ENCODE results near the gene PICALM.

The PICALM gene

GRCh38 chr11:86021377-86021776 is 47.5 kb downstream of the PICALM start:
- Mint-ChIP-seq H3K4me3 (peak overlapping the region; percentile 51), H3K27ac (peak overlapping the region; percentile 76), H3K36me3 (ENCODE audit: low read depth) (peaks cover 93% of the 10 kb centered on the region), H3K9me3 (no peaks in the 10 kb centered on the region), H3K4me1 (ENCODE audit: low read depth) (peaks cover 39% of the 10 kb centered on the region), H3K27me3 (no peaks in the 10 kb centered on the region)
- intact Hi-C loops (cut with micrococcal nuclease) = no loop called here

DNA sequence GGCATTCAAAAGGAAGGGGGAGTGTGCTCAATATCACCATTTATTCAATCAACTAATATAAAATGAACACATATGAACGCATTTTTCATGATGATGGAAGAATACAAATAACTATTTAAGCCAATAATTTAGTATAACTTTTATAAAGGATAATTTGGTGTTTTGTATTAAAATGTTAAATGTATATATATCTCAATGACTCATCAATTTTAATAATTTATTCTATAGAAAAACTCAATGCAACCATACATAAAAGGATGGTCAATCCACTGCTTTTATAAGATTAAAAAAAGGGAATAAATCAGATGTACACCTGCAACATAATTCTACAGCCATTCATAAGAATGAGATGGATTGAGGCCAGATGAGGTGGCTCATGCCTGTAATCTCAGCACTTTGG is 50.6 kb downstream of the PICALM start:
- Mint-ChIP-seq H3K27ac (no peak overlapping the region), H3K9me3 (no peaks in the 10 kb centered on the region), H3K27me3 (no peaks in the 10 kb centered on the region), H3K4me1 (ENCODE audit: low read depth) (peaks cover 30% of the 10 kb centered on the region), H3K4me3 (no peak overlapping the region), H3K36me3 (ENCODE audit: low read depth) (peaks cover 91% of the 10 kb centered on the region)
- intact Hi-C loops (cut with micrococcal nuclease) = no loop called here

GRCh38 chr11:86016451-86016850 is 52.4 kb downstream of the PICALM start:
- intact Hi-C loops (cut with micrococcal nuclease) = no loop called here
- no peak overlapping the region for H3K4me3 Mint-ChIP-seq
- H3K4me1 Mint-ChIP-seq (ENCODE audit: low read depth) = peaks cover 26% of the 10 kb centered on the region
- peaks cover 79% of the 10 kb centered on the region for H3K36me3 Mint-ChIP-seq (ENCODE audit: low read depth)
- H3K27ac Mint-ChIP-seq = peak overlapping the region; percentile 71
- no peaks in the 10 kb centered on the region for H3K27me3 Mint-ChIP-seq
- no peaks in the 10 kb centered on the region for H3K9me3 Mint-ChIP-seq

GRCh38 chr11:86015699-86016098 is 53.2 kb downstream of the PICALM start:
- H3K27me3 Mint-ChIP-seq = no peaks in the 10 kb centered on the region
- no peak overlapping the region for H3K4me3 Mint-ChIP-seq
- H3K4me1 Mint-ChIP-seq (ENCODE audit: low read depth) = peaks cover 18% of the 10 kb centered on the region
- peaks cover 72% of the 10 kb centered on the region for H3K36me3 Mint-ChIP-seq (ENCODE audit: low read depth)
- H3K9me3 Mint-ChIP-seq = no peaks in the 10 kb centered on the region
- peak overlapping the region; percentile 71 for H3K27ac Mint-ChIP-seq
- intact Hi-C loops (cut with micrococcal nuclease) = no loop called here

DNA sequence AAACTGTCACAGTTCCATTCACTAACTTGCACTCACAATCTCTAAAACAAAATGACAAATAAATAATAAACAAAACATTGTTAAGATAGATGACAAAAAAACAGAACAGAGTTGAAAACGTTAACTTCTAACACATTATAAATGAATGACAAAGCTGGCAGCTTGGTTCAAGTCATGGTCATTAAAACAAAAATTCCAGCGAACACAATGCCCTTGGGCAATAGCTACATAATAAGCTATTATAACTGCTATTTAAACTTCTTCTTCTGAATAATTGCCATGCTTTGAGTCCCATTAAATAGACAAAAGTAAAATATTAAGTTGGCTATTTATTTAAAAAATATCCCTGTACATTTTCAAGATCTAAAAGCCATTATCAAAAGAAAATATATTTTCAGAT is 54.7 kb downstream of the PICALM start:
- H3K4me1 Mint-ChIP-seq (ENCODE audit: low read depth) = peaks cover 18% of the 10 kb centered on the region
- H3K27ac Mint-ChIP-seq = no peak overlapping the region
- H3K27me3 Mint-ChIP-seq = no peaks in the 10 kb centered on the region
- H3K4me3 Mint-ChIP-seq = no peak overlapping the region
- H3K9me3 Mint-ChIP-seq = no peaks in the 10 kb centered on the region
- intact Hi-C loops (cut with micrococcal nuclease) = loop anchor here (5.0 kb wide), 1 partner anchor 37 kb away; no protein-coding TSS in a partner anchor
- peaks cover 74% of the 10 kb centered on the region for H3K36me3 Mint-ChIP-seq (ENCODE audit: low read depth)

- Mint-ChIP-seq H3K27ac (no peak overlapping the region), H3K9me3 (no peaks in the 10 kb centered on the region)
Measured at GRCh38 chr11:86013713-86014112, 55.2 kb downstream of the PICALM start.

DNA sequence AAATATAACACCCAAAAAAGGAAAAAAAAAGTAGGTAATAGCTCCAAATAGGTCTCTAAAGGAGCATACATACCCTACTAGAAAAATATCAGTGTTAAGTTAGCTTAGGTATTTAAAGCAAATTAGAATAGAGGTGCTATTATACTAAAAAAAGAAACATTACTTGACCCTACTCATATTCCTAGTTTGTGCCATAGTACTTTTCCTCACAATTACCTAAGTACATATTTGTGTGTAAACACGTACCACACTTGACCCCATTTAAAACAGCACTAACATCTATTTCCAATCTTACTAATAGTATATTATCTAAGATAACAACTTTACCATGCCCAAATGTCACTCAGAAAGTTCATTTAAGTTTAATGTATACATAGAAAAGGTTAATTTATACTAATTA is 57.7 kb downstream of the PICALM start:
- Mint-ChIP-seq H3K4me1 (ENCODE audit: low read depth) (peaks cover 6% of the 10 kb centered on the region), H3K9me3 (no peaks in the 10 kb centered on the region), H3K27ac (no peak overlapping the region), H3K4me3 (no peak overlapping the region), H3K36me3 (ENCODE audit: low read depth) (peaks cover 79% of the 10 kb centered on the region), H3K27me3 (no peaks in the 10 kb centered on the region)
- intact Hi-C loops (cut with micrococcal nuclease) = loop anchor here (5.0 kb wide), 1 partner anchor 34 kb away; no protein-coding TSS in a partner anchor

More at GRCh38 chr11:86013713-86014112, 55.2 kb downstream of the PICALM start:
- intact Hi-C loops (cut with micrococcal nuclease) = loop anchor here (5.0 kb wide), 1 partner anchor 36 kb away; no protein-coding TSS in a partner anchor
- H3K36me3 Mint-ChIP-seq (ENCODE audit: low read depth) = peaks cover 74% of the 10 kb centered on the region
- H3K27me3 Mint-ChIP-seq = no peaks in the 10 kb centered on the region
- H3K4me1 Mint-ChIP-seq (ENCODE audit: low read depth) = peaks cover 18% of the 10 kb centered on the region
- no peak overlapping the region for H3K4me3 Mint-ChIP-seq

GRCh38 chr11:86003654-86004053 is 65.2 kb downstream of the PICALM start:
- Mint-ChIP-seq H3K9me3 (no peaks in the 10 kb centered on the region), H3K27ac (no peak overlapping the region), H3K4me3 (no peak overlapping the region), H3K4me1 (ENCODE audit: low read depth) (no peaks in the 10 kb centered on the region), H3K27me3 (no peaks in the 10 kb centered on the region), H3K36me3 (ENCODE audit: low read depth) (peaks cover 89% of the 10 kb centered on the region)
- intact Hi-C loops (cut with micrococcal nuclease) = no loop called here

DNA sequence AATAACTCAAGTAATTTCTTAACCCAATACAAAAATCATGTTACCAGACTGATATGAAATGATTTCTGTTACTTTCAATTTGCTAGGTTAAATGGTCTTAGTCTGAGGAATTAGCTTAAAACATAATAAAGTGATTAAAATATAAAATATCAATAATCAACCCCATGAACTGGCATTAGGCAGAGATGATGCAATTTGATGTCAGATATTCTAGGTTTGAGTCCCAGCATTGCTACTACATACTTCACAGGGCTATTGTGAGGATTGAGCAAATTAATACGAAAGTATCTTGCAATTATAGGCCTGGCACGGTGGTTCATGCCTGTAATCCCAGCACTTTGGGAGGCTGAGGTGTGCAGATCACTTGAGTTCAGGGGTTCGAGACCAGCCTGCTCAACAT is 66.5 kb downstream of the PICALM start:
- no peak overlapping the region for H3K4me3 Mint-ChIP-seq
- intact Hi-C loops (cut with micrococcal nuclease) = no loop called here
- no peaks in the 10 kb centered on the region for H3K27me3 Mint-ChIP-seq
- no peaks in the 10 kb centered on the region for H3K4me1 Mint-ChIP-seq (ENCODE audit: low read depth)
- no peak overlapping the region for H3K27ac Mint-ChIP-seq
- H3K9me3 Mint-ChIP-seq = no peaks in the 10 kb centered on the region
- H3K36me3 Mint-ChIP-seq (ENCODE audit: low read depth) = peaks cover 89% of the 10 kb centered on the region

DNA sequence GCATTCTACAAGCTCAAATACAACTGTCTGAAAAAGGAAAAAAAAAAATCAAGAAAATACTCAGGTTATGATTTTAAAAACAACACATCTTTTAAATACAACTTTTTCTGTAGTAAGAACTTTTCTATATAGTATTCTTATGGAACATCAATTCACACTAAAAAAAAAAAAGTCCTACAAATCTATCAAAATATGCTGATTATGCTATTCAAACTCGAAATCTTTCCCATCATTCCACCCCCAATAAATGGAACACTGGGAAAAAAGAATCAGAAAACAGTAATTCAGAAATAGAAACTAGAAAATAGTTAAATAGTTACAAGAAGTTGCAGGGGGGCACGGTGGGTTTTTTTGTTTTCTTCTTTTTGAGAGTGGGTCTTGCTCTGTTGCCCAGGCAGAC is 77.4 kb downstream of the PICALM start:
- Mint-ChIP-seq H3K27ac (no peak overlapping the region), H3K4me1 (ENCODE audit: low read depth) (peaks cover 28% of the 10 kb centered on the region), H3K9me3 (no peaks in the 10 kb centered on the region), H3K4me3 (no peak overlapping the region), H3K27me3 (no peaks in the 10 kb centered on the region), H3K36me3 (ENCODE audit: low read depth) (peaks cover 84% of the 10 kb centered on the region)
- intact Hi-C loops (cut with micrococcal nuclease) = no loop called here

GRCh38 chr11:85989746-85990145 is 79.1 kb downstream of the PICALM start:
- Mint-ChIP-seq H3K27me3 (no peaks in the 10 kb centered on the region), H3K9me3 (no peaks in the 10 kb centered on the region), H3K4me1 (ENCODE audit: low read depth) (peaks cover 28% of the 10 kb centered on the region), H3K36me3 (ENCODE audit: low read depth) (peaks cover 81% of the 10 kb centered on the region), H3K4me3 (no peak overlapping the region), H3K27ac (peak overlapping the region; percentile 46)
- intact Hi-C loops (cut with micrococcal nuclease) = loop anchor here (5.0 kb wide), 1 partner anchor 43 kb away; no protein-coding TSS in a partner anchor

DNA sequence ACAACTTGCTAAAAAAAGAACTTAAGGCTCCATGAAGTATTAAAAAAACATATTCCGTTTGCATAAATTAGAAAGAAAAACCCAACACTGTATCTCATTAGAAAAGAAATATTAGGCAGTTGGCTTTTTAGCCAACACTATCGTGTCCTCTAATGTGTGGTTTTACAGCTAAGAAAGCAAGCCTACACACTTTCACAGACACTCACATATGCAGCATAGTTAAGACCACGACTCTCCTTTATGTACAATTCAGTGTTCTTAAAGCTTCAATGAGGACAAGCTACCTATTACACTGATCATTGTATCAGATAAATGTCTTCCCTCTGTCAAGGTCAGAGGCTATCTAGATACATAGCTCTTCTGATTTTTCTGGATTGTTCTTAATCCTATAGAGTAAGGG is 80.1 kb downstream of the PICALM start:
- Mint-ChIP-seq H3K27me3 (no peaks in the 10 kb centered on the region), H3K36me3 (ENCODE audit: low read depth) (peaks cover 81% of the 10 kb centered on the region), H3K4me3 (no peak overlapping the region), H3K4me1 (ENCODE audit: low read depth) (peaks cover 35% of the 10 kb centered on the region), H3K9me3 (no peaks in the 10 kb centered on the region), H3K27ac (peak overlapping the region; percentile 79)
- intact Hi-C loops (cut with micrococcal nuclease) = loop anchor here (5.0 kb wide), 1 partner anchor 44 kb away; no protein-coding TSS in a partner anchor

- peaks cover 5% of the 10 kb centered on the region for H3K4me1 Mint-ChIP-seq (ENCODE audit: low read depth)
- intact Hi-C loops (cut with micrococcal nuclease) = loop anchor here (5.0 kb wide), 1 partner anchor 35 kb away; no protein-coding TSS in a partner anchor
- no peak overlapping the region for H3K4me3 Mint-ChIP-seq
- no peaks in the 10 kb centered on the region for H3K9me3 Mint-ChIP-seq
- H3K27ac Mint-ChIP-seq = no peak overlapping the region
- H3K27me3 Mint-ChIP-seq = no peaks in the 10 kb centered on the region
- H3K36me3 Mint-ChIP-seq (ENCODE audit: low read depth) = peaks cover 68% of the 10 kb centered on the region
Measured at GRCh38 chr11:85977751-85978160, 91.1 kb downstream of the PICALM start.

DNA sequence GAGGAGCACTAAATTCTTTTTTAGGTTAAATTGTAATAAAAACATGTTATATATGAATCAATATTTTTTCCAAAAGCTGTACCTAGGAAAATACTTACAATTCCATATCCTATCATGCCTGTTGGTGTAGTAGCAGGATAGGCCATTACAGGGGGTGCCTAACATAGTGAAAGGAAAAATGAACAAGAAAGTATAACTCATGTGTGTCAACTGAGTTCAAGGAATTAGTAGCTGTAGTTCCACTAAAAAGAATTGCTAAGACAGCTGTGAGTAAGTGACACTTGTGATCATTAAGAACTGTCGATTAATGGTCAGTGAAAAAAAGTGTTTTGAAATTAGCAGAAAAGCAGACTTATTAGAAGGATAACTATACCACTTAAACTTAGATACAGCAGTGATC is 92.4 kb downstream of the PICALM start:
- no peaks in the 10 kb centered on the region for H3K27me3 Mint-ChIP-seq
- peaks cover 5% of the 10 kb centered on the region for H3K4me1 Mint-ChIP-seq (ENCODE audit: low read depth)
- peaks cover 67% of the 10 kb centered on the region for H3K36me3 Mint-ChIP-seq (ENCODE audit: low read depth)
- intact Hi-C loops (cut with micrococcal nuclease) = loop anchor here (5.0 kb wide), 1 partner anchor 36 kb away; no protein-coding TSS in a partner anchor
- H3K27ac Mint-ChIP-seq = no peak overlapping the region
- H3K4me3 Mint-ChIP-seq = no peak overlapping the region
- H3K9me3 Mint-ChIP-seq = no peaks in the 10 kb centered on the region

- H3K4me1 Mint-ChIP-seq (ENCODE audit: low read depth) = peaks cover 13% of the 10 kb centered on the region
- H3K4me3 Mint-ChIP-seq = no peak overlapping the region
- no peak overlapping the region for H3K27ac Mint-ChIP-seq
- no peaks in the 10 kb centered on the region for H3K27me3 Mint-ChIP-seq
- peaks cover 83% of the 10 kb centered on the region for H3K36me3 Mint-ChIP-seq (ENCODE audit: low read depth)
- H3K9me3 Mint-ChIP-seq = no peaks in the 10 kb centered on the region
- intact Hi-C loops (cut with micrococcal nuclease) = no loop called here
Measured at GRCh38 chr11:85974122-85974521, 94.8 kb downstream of the PICALM start.

Measured in dendritic cell treated with granulocyte-macrophage colony-stimulating factor and Interleukin-4, amounts not matched to agents 40 ng/mL and 50 ng/mL, for 4 days (primary cell).